Activated naive CD4-positive, alpha-beta T cell treated with Interleukin-2 at 50 U/mL for 16 hours (primary cell): ENCODE measurements around the gene C11orf68.

Experiments
- DNase-seq: peaks from one replicate; pipeline ENCODE4 v3.0.0-alpha.2; 2020

The C11orf68 gene

DNA sequence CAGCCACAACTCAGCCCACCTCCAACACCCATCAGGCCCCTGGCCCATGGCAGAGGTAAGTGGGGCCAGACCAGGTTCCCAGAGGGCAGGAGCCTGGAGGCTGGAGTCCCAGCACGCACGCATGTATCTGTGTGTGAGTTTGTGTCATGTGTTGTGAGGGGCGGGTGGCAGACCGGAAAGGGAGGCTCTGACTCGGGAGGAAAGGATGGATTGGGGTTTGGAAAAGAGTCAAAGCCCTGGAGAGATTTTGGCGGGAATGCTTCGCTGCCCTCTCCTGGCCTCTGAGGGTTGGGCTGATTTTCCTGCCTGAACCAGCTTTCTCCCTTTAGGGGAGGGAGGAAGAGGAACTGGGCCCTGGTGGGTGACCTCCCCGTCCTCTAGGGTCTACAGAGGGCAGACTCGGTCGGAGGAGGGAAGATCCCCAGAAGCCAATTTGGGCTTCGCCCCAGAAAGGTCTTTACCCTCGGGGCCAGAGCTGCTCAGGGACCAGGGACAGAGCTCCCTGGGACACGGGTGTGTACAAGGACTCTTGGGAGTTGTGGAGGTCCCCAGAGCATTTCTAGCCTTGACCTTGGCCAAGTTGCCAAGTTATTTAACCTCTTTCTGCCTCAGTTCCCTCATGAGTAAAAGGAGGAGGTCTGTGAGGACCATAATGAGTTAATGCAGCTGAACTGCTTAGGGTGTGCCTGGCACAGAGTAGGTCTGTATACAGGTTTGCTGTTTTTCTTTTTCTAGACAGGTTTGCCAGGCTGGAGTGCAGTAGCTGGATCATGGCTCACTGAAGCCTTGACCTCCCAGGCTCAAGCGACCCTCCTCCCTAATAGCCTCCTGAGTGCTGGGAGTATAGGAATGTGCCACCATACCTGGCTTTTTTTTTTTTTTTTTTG, 6.9 kb downstream of the C11orf68 start:
- no peak for DNase-seq

DNA sequence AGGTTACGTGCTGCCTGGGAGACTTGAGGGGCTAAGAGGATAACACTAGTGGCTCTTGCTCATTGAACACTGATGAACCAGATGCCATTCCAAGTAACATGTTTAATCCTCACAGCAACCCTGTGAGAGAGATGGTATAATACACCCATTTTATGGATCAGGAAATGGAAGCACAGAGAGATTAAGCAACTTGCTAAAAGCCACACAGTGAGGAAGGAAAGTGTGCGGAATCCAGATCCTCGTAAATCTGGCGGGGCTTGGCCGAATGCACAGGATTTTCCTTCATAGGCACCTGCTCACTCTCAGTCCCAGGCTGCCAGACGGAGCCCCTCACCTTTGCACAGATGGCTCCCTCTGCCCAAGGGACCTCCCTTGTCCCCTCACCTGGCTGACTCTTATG, 11.0 kb downstream of the C11orf68 start:
- no peak for DNase-seq

DNA sequence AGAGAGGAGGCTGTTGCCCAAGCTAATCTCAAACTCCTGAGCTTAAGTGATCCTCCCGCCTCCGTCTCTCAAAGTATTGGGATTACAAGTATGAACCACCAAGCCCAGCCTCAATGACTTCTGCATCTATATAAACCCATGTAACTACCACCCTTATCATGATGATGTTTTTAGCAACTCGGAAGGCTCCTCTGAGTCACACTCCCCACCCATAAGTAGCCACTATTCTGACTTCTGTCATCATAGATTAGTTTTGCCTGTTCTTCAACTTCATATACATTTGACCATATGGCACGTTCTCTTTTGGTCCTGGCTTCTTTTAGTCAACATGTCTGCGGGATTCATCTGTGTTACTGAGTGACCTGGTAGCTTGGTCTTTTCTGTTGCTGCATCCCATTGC, 12.3 kb downstream of the C11orf68 start:
- no peak for DNase-seq

DNA sequence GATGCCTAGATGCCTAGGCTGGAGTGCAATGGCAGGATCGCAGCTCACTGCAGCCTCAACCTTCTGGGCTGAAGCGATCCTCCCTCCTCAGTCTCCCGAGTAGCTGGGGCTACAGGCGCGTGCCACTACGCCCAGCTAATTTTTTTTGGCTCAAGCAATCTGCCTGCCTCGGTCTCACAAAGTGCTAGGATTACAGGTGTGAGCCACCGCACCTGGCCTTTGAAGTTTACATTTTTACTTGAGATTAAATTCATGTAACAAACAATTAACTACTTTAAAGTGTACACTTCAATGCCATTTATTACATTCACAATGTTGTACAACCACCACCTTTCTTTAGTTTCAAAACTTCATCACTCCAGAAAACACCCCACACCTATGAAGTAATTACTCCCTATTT, 15.1 kb downstream of the C11orf68 start:
- DNase-seq: no peak

DNA sequence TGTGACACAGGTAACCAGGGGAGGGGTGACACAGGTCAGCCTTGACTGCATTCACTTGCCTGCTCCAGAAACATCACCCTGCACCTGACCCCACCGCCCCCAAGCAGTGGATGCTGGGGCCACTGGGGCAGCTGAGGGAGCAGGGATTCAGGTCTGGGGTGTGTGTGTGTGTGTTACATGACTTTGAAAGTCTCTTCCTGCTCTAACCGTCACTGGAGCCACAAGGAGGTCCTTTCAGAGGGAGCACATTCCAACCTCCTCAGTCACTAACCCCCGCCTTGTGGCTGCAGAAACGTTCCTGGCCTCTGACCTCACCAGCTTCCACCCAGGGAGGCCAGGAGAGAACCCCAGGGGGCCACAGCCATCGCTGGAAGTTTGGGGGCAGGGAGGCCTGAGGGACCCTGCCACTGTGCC, 15.8 kb downstream of the C11orf68 start:
- DNase-seq: no peak

DNA sequence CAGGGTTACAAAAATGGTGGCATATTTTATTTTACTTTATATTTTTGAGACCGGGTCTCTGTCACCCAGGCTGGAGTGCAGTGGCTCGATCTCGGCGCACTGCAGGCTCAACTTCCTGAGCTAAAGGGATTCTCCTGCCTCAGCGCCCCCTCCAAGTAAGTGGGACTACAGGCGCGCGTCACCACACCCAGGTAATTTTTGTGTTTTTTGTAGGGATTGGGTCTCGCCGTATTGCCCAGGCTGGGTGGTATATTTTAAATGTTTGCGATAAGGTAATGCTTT, 18.0 kb downstream of the C11orf68 start:
- DNase-seq: no peak

DNA sequence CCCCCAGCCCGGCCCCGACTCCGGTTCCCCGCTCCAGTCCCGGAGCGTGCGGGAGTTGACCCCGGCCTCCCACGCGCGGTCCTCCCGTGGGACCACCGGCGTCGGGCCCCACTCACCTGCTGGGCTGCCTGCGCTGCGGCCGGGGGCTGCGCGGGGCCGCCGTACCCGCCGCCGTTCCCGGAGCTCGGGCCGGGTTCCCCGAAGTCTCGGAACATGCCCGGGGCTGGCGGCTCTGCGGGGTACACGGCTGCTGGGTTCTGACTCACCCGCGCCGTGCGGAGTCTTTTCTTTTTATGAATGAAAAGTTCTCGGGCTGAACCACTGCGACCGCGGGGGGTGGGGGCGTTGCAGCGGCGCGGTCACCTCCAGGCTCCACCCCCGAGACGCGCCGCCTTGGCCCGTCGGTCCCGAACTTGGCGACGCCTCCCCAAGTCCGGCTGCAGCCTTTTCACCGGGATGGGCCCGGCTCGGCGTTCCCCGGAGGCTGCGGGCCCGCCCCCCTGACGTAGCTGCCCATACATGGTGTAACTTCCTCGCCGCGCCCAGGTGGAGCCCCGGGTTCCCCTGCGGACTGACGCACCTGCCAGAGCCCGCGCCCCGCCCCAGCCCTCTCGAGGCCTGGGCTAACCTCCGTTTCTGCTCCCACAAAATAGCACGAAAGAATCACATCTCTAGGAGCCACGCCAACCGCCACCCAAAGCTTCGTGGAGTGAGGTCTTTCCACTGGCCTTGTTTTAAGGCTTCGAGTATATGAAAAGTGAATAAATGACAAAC, 18.6 kb downstream of the C11orf68 start, which contains the start of gene FOSL1:
FOSL1 (minus strand) TSS at position 264 of the 774 bp plus-strand sequence; CDS start at position 215, 49 bp downstream.
- peak; percentile 95 for DNase-seq

DNA sequence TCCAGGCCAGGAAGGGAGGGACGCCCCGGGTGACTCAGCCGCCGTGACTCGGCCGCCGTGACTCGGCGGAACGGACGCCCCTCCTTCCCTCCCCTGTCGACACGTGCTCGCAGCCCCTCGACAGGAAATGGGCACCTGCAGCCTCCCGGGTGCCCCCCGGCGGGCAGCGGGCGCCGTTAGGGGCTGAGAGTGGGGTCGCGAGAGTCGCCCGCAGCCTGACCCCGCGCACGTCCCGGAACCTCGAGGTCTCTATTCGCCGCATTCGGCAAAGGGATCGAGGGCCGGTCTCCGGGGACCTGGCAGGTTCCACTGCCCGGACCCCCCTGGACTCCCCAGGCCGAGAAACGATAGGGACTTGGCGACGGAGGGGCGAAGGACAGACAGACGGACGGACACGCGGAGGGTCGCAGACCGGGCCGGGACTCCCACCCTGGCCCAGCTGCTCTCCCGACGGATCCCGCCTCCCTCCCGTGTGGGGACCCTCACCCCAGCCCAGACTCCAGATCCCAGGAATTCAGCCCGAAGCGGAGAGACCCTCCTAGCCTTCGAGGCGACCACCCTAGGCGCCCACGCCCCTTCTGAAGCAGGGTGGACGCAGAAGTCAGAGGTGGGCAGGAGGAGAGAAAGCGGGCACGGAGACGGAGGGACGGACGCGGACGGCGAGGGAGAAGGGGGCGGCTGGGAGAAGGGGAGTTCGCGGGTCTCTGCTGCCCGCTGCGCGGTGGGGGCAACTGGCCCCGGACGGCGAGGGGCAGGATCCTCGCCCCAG, 19.3 kb downstream of the C11orf68 start:
- peak; percentile 80 for DNase-seq

DNA sequence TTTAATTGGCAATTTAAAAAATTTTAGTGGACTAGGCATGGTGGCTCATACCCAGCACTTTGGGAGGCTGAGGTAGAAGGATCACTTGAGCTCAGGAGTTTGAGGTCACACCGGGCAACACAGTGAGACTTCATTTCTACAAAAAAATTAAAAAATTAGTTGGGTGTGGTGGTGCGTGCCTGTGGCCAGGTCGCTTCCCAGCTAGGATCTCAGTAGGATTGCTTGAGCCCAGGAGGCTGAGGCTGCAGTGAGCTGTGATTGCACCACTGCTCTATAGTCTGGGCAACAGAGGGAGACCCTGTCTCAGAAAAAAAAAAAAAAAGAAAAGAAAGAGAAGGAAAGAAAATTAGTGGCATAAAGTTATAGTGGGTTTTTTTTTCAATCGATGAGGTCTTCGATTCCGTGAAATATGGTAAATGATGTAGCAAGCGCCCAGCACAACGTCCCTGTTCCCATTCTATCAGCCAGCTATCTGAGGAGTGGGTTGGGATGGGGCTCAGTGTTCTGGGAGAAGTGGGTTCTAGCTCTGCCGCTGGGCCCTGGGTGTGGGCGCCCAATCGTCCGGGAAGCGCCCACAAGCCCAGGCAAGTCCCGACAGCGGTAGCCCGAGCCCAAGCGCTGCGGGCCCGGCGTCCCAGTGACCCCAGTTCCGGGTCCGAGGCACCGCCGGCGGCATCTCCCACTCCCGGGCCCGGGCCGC, 20.1 kb downstream of the C11orf68 start:
- DNase-seq: no peak

DNA sequence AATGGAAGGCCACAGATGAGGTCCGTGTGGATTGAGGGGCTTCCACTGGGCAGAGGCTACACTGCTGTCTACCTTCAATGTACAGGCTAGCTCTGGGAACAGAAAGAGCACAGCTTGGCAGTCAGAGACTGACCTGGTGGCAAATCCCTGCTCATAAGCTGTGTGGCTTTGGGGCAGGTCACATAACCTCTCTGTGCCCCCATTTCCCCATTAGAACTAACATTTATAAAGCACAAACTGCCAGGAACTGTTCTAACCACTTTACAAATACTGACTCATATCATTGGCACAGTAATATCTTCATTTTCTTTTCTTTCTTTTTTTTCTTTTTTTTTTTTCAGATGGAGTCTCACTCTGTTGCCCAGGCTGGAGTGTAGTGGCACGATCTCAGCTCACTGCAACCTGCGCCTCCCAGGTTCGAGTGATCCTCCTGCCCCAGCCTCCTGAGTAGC, 21.8 kb downstream of the C11orf68 start:
- no peak for DNase-seq

DNA sequence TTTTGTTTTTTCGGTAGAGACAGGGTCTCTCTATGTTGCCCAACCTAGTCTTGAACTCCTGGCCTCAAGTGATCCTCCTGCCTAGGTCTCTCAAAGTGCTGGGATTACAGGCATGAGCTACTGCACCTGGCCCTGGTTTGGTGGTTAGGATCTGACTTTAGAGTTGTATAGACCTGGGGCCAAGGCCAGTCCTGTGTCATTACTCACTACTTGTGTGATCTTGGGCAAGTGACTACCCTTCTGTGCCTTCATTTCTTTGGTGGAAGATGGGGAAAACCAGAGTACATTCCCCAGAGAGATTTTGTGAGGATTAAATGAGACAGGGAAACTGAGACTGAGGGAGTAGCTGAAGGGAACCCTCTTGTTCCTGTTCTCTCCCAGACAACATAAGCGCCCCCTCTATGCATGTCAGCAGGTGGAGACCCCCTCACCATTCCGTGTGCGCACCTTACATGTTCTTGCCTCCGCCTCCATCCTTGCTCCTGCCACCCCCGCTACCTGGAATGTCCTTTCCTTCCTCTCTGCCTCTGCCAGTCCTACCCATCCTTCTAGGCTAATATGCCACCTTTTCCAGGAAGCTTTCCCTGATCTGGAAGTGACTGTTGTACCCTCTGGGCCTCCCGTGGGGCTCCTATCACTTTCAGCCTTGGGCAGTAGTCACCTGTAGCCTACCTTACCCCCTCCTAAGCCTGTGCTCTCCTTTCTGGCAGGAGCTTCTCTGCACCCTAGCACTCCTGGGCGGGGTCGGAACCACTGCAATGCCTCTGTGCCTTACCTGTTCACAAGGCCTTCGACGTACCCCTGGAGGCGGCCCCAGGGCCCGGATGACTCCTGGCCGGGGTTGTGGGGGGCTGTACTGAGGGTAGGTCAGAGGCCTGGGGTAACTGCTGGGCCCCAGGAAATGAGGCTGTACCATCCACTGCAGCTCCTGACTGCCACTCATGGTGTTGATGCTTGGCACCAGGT, 22.5 kb downstream of the C11orf68 start:
- DNase-seq: no peak

DNA sequence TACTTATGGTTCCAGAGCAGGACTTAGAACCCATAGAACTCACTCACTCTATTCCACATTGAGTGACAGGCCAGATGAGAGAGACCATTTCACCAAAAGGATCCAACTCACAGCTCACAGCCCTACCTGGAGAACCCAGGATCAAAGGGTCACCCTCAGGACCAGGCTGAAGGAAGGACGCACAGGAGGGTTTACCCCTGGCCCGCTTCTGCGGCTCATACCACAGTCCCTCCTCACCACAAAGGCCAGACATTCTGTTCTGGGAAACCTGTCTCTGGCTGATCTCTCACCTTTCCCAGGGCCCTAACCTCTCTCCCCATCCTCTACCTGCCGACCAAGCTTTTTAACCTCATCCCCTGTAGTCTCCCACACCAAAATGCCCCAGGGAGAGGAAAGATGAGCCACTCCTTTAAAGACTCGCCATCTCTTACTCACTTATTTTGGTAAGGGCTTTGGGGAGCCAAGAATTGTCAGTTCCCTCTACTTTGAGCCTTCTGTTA, 23.3 kb downstream of the C11orf68 start:
- no peak for DNase-seq

DNA sequence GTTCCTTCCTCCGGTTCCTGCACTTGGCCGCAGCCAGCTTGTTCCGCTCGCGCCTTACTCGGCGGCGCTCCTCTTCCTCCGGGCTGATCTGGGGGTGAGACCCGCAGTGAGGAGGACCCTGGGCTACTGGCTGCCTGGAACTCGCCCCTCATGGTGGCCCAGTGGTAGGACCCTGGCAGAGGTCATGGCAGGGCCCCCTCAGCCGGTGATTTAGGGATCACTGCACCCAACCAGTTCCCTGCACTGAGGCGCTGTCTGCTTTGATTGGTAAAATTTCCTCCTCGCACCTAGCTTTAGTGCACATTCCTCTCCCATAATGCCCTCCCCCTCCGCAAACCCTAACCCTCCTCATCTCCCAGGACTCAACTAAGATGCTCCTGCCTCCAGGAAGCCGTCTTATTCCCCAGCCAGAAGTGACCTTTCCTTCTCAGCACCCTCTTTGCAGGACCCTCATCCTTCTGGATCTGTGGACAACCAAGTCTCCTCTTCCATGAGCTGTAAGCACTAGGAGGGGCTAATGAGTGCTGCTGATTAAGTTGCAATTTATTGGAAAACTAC, 24.7 kb downstream of the C11orf68 start:
- DNase-seq: peak; percentile 34

DNA sequence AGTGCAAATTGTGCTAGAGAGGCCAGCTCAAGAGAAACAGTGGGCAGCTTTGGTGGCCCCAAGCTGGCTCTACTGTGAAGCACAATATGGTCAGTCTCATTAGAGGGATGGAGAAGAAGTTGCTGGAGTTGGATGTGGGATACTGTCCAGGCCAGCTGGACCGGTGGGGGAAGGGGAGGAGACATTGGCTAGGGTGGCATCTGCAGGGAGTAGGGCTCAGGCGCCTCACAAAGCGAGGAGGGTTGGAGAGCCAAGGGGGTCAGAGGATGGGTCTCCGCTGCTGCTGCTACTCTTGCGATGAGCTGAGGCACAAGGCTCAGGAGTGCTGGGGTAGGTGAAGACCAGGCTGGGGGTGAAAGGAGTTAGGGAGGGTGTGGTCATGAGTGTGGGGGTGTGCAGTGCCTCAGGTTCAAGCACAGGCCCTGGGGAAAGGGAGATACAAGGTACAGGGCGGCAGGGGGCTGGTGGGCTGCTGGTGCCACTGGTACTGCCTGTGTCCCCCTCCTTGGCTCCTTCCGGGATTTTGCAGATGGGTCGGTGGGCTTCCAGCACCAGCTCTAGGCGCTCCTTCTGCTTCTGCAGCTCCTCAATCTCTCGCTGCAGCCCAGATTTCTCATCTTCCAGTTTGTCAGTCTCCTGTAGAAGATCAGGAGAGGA, 26.1 kb downstream of the C11orf68 start:
- no peak for DNase-seq

DNA sequence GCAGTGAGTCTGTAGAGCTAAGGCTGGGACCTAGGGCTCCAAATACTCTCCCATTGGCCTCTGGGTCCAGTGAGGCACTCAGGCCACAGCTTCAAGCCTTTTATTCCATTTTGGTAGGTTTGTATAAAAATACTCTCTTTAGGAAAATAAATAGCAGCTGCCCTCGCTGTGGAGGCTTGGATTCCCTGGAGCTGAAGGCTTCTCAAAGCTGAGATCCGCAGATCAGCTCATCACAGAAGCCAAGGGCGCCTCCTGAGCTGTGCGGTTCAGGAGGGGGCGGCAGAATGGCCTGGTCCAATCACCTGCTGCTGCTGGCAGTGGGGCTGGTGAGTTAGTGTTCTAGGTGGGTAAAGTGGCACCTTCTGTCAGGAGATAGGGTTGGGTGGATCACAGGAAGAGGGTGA, 26.7 kb downstream of the C11orf68 start:
- DNase-seq: peak; percentile 35

DNA sequence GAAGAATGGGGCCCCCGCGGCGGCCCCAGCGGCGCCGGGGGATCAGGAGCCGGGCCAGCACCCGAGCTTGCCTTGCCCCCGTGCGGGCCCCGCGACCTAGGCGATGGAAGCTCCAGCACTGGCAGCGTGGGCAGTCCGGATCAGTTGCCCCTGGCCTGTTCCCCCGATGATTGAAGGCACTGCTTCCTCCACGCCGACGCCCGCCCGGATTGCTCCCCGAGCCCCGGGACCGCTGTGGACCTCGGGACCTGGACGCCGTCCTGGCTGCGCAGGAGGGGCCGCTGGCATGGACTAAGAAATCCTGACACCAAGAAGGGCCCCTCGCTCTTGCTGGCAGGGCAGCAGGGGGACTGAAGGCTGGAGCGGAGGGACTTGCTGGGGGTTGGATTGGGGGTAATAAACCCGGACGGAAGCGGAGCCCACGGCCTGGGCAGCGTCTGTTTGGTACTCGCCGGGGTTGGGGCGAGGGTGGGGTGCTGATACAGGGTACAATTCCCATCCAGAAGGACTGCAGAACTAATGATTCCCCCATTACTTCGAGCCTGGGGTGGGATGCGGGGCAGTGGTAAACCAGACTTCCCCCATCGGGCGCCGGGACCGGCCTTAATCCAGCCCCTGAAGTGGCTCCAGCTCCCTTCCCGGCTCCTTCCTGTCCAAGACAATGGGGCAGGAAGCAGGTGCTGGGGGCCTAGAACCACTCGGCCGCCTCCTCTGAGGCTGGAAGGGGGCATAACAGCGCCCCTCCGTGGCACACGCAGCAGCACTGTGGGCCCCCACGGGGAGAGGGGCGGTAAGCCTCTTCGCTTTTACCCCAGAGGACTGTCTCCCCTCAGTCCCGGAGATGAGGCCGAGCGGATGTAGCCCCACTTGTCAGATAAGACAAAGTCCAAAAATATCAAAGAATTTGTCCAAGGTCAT, 27.4 kb downstream of the C11orf68 start:
- DNase-seq: peak; percentile 17

DNA sequence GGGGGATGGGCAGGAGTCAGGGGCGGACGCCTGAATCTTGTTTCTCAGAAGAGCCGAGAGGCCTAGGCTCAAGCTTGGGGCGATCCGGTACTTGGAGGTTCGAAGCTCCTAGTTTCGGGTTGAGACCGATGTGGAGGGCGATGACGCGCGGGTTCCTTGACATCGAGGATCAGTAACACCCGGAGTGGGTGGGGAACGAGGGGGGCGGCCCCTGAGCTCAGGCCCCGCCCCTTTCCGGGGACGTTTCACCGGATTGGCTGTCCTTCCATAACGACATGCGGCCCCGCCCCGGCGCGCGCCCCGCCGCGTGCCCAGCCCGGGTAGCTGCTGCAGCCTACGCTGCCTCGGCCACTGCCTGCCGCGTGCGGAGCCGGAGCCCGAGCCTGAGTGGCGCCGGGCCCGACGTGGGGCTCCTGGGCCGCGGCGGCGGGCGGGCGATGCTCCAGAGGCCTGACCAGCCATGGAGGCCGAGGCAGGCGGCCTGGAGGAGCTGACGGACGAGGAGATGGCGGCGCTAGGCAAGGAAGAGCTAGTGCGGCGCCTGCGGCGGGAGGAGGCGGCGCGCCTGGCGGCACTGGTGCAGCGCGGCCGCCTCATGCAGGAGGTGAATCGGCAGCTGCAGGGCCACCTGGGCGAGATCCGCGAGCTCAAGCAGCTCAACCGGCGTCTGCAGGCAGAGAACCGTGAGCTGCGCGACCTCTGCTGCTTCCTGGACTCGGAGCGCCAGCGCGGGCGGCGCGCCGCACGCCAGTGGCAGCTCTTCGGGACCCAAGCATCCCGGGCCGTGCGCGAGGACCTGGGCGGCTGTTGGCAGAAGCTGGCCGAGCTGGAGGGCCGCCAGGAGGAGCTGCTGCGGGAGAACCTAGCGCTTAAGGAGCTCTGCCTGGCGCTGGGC, 28.3 kb downstream of the C11orf68 start, which contains the start of gene CCDC85B:
CCDC85B (plus strand) TSS at position 350 of the 895 bp plus-strand sequence; CDS start at position 461, 111 bp downstream.
- DNase-seq: peak; percentile 98
